ENCODE measurements around the gene NRDE2.
"Not testable (repeated sequence)": the region's sequence is repeated elsewhere in the genome, so short reads cannot be mapped to it uniquely, and the experiment has no call there.

Gene NRDE2

DNA sequence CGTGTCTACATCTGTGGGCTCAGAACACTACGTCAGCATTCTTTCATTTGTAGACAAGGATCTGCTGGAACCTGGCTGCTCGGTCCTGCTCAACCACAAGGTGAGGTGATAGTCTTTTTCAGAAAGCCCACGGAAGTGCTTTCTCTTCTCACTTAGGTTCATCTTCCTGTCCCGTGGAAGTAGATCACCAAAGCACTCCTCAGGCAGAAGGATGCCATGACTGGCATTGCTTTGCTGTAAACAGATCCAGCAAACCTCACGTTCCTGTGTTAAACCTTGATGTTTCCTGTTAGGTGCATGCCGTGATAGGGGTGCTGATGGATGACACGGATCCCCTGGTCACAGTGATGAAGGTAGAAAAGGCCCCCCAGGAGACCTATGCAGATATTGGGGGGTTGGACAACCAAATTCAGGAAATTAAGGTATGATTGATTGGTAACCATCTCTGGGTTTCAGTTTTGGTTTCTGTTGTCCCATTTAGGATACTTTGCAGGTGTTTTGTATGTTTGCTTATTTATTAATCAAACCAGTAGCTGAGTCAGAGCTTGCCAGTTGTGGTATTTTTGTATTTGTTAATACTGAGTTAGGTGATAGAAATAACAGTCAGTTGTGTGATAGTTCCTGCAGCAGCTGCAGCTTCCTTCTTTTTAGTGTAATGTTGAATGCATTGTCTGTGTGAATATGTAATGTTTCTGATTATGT lies 67.8 kb downstream of the NRDE2 start:
- 88% methylated on average over 7 of the region's 8 CpGs for WGBS
- H3K36me3 ChIP-seq (ENCODE audit: insufficient read depth, low read length), result peaks cover 95% of the 10 kb centered on the region
- no peaks in the 10 kb centered on the region for H3K4me1 ChIP-seq (ENCODE audit: insufficient read depth, low read length)
- no peaks in the 10 kb centered on the region; the same call in 1 of the 2 replicates for H3K9me3 ChIP-seq (ENCODE audit: insufficient read depth, low read depth, low read length)
- H3K27me3 ChIP-seq (ENCODE audit: insufficient read depth, low read length), result no peaks in the 10 kb centered on the region
- H3K9ac ChIP-seq (ENCODE audit: low read depth, low read length), result no peak overlapping the region
- no peak overlapping the region for H3K4me3 ChIP-seq (ENCODE audit: low read length)
- no peak overlapping the region for H3K27ac ChIP-seq (ENCODE audit: low read depth, low read length)

GRCh38 chr14:90256354-90257131 lies 75.2 kb downstream of the NRDE2 start, which contains the start of gene PSMC1:
PSMC1 (plus strand) TSS chr14:90256553; CDS start chr14:90256598, 45 bp downstream.
- no peaks in the 10 kb centered on the region; the same call in 1 of the 2 replicates for H3K9me3 ChIP-seq (ENCODE audit: insufficient read depth, low read depth, low read length)
- peaks cover 25% of the 10 kb centered on the region for H3K27me3 ChIP-seq (ENCODE audit: insufficient read depth, low read length)
- H3K9ac ChIP-seq (ENCODE audit: low read depth, low read length), result peak within 1 kb of the TSS; percentile 95
- H3K36me3 ChIP-seq (ENCODE audit: insufficient read depth, low read length), result peaks cover 33% of the 10 kb centered on the region
- H3K4me1 ChIP-seq (ENCODE audit: insufficient read depth, low read length), result peaks cover 7% of the 10 kb centered on the region; the same call in 1 of the 2 replicates
- H3K4me3 ChIP-seq (ENCODE audit: low read length), result peak within 1 kb of the TSS; percentile 86
- under 1% methylated on average over 51 of the region's 55 CpGs for WGBS
- H3K27ac ChIP-seq (ENCODE audit: low read depth, low read length), result peak within 1 kb of the TSS; percentile 82

GRCh38 chr14:90255871-90256270 lies 75.9 kb downstream of the NRDE2 start:
- WGBS, result 89% methylated on average over 1 of the region's 1 CpG
- Histone ChIP-seq H3K36me3 (ENCODE audit: insufficient read depth, low read length) (peaks cover 26% of the 10 kb centered on the region), H3K9ac (ENCODE audit: low read depth, low read length) (peak overlapping the region; percentile 95; the same call in 1 of the 2 replicates), H3K9me3 (ENCODE audit: insufficient read depth, low read depth, low read length) (no peaks in the 10 kb centered on the region), H3K4me1 (ENCODE audit: insufficient read depth, low read length) (peaks cover 7% of the 10 kb centered on the region; the same call in 1 of the 2 replicates), H3K27ac (ENCODE audit: low read depth, low read length) (no peak overlapping the region), H3K4me3 (ENCODE audit: low read length) (peak overlapping the region; percentile 86), H3K27me3 (ENCODE audit: insufficient read depth, low read length) (peaks cover 25% of the 10 kb centered on the region)

DNA sequence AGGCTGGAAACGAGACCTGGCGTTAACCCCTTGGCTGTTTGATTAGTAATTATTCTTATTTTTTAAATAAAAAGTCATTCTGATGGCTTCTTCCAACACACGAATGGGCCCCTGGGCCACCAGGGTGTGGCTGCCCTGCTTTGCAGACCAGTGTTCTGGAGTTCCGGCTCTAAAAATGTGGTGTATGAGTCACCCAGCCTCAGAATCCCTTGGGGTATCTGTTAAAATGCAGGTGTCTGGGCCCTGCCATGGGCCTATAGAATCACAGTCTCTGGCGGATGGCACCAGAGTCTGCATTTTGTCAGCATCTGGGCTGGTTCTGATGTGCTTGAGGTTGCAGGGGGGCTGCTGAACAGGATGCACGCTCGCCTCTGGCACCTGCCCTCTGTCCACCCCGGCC lies 77.9 kb downstream of the NRDE2 start:
- no peak overlapping the region for H3K27ac ChIP-seq (ENCODE audit: low read depth, low read length)
- peaks cover 7% of the 10 kb centered on the region for H3K36me3 ChIP-seq (ENCODE audit: insufficient read depth, low read length)
- no peak overlapping the region for H3K9ac ChIP-seq (ENCODE audit: low read depth, low read length)
- H3K4me1 ChIP-seq (ENCODE audit: insufficient read depth, low read length), result peaks cover 7% of the 10 kb centered on the region; the same call in 1 of the 2 replicates
- peaks cover 25% of the 10 kb centered on the region for H3K27me3 ChIP-seq (ENCODE audit: insufficient read depth, low read length)
- no peaks in the 10 kb centered on the region for H3K9me3 ChIP-seq (ENCODE audit: insufficient read depth, low read depth, low read length)
- 91% methylated on average over 6 of the region's 8 CpGs for WGBS
- H3K4me3 ChIP-seq (ENCODE audit: low read length), result no peak overlapping the region

DNA sequence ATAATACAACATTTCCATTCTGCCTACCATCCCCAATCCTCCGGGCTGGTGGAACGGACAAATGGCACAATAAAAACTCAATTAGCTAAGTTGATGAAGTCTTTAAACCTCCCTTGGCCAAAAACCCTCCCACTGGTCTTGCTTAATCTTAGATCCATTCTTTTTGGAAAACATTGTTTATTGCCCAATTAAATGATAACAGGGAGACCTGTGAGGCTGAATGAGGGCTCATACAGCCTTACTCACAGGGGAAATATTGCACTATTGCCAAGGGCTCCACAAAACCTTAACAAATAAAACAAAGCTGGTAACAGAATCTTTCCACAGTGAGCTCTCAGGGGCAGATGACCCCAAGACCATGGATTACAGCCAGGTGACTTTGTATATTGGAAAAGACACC lies 83.1 kb downstream of the NRDE2 start:
- 87% methylated on average over 2 of the region's 2 CpGs for WGBS
- H3K9ac ChIP-seq (ENCODE audit: low read depth, low read length), result no peak overlapping the region
- H3K4me3 ChIP-seq (ENCODE audit: low read length), result no peak overlapping the region
- no peak overlapping the region for H3K27ac ChIP-seq (ENCODE audit: low read depth, low read length)
- no peaks in the 10 kb centered on the region for H3K4me1 ChIP-seq (ENCODE audit: insufficient read depth, low read length)
- peaks cover 9% of the 10 kb centered on the region; the same call in 1 of the 2 replicates for H3K27me3 ChIP-seq (ENCODE audit: insufficient read depth, low read length)
- no peaks in the 10 kb centered on the region for H3K36me3 ChIP-seq (ENCODE audit: insufficient read depth, low read length)
- H3K9me3 ChIP-seq (ENCODE audit: insufficient read depth, low read depth, low read length), result no peaks in the 10 kb centered on the region

DNA sequence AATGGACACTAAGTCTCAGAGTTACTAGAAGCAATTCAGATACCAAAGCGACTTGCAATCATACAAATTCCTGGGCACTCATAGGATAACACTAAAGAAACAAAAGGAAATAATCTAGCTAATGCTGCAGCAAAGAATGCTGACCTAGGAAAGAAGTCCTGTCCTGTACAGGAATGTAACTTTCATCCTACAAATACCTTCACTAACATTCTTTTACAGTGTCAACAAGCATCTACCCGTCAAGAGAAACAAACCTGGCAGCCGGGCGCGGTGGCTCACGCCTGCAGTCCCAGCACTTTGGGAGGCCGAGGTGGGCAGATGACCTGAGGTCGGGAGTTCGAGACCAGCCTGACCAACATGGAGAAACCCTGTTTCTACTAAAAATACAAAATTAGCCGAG lies 84.3 kb downstream of the NRDE2 start:
- not testable (repeated sequence) for H3K27me3 ChIP-seq (ENCODE audit: insufficient read depth, low read length); H3K36me3 ChIP-seq (ENCODE audit: insufficient read depth, low read length); H3K4me1 ChIP-seq (ENCODE audit: insufficient read depth, low read length); H3K27ac ChIP-seq (ENCODE audit: low read depth, low read length); H3K9ac ChIP-seq (ENCODE audit: low read depth, low read length); H3K4me3 ChIP-seq (ENCODE audit: low read length); H3K9me3 ChIP-seq (ENCODE audit: insufficient read depth, low read depth, low read length)
- 90% methylated on average over 10 of the region's 10 CpGs for WGBS

DNA sequence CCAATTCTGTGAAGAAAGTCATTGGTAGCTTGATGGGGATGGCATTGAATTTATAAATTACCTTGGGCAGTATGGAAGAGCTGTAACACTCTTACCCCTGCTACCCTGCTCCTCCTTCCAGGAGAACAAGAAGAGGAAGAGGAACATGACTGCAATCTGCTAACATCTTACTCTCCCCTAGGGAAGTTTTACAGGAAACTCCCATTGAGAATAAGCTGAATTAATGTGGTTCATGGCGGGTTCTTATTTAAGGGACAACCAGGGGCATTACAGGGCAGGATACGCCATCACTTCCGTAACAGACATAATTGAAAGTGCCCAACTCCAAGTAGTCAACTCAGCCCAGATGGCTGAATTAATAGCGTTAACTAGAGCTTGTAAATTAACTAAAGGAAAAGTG lies 84.8 kb downstream of the NRDE2 start:
- whole genome bisulfite sequencing, result 95% methylated on average over 4 of the region's 4 CpGs
- no peak overlapping the region for H3K4me3 ChIP-seq (ENCODE audit: low read length)
- no peaks in the 10 kb centered on the region for H3K36me3 ChIP-seq (ENCODE audit: insufficient read depth, low read length)
- H3K4me1 ChIP-seq (ENCODE audit: insufficient read depth, low read length), result no peaks in the 10 kb centered on the region
- no peaks in the 10 kb centered on the region for H3K9me3 ChIP-seq (ENCODE audit: insufficient read depth, low read depth, low read length)
- H3K27ac ChIP-seq (ENCODE audit: low read depth, low read length), result no peak overlapping the region
- H3K27me3 ChIP-seq (ENCODE audit: insufficient read depth, low read length), result no peaks in the 10 kb centered on the region
- no peak overlapping the region for H3K9ac ChIP-seq (ENCODE audit: low read depth, low read length)

DNA sequence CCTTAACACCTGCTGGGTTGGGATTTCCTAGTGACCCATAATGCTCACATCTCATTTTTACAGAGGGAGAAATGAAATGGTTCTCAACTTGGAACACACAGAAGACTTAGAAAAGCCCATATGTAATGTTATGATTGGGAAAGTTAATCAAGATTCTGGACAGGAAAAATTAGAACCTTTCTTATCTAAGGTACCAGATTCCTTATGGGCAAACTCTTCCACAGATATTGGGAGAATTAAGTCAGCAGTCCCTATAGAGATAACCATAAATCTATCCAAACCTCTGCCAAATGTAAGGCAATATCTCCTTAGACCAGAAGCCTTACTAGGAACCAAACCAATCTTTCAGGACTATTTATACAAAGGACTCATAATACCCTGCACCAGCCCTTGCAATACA lies 89.3 kb downstream of the NRDE2 start:
- Histone ChIP-seq H3K27me3 (ENCODE audit: insufficient read depth, low read length) (no peaks in the 10 kb centered on the region), H3K9me3 (ENCODE audit: insufficient read depth, low read depth, low read length) (peaks cover 36% of the 10 kb centered on the region), H3K4me3 (ENCODE audit: low read length) (no peak overlapping the region), H3K9ac (ENCODE audit: low read depth, low read length) (no peak overlapping the region), H3K27ac (ENCODE audit: low read depth, low read length) (no peak overlapping the region), H3K4me1 (ENCODE audit: insufficient read depth, low read length) (no peaks in the 10 kb centered on the region), H3K36me3 (ENCODE audit: insufficient read depth, low read length) (no peaks in the 10 kb centered on the region)

- Histone ChIP-seq H3K4me3 (ENCODE audit: low read length) (no peak overlapping the region), H3K27me3 (ENCODE audit: insufficient read depth, low read length) (peaks cover 10% of the 10 kb centered on the region), H3K4me1 (ENCODE audit: insufficient read depth, low read length) (no peaks in the 10 kb centered on the region), H3K36me3 (ENCODE audit: insufficient read depth, low read length) (no peaks in the 10 kb centered on the region), H3K27ac (ENCODE audit: low read depth, low read length) (no peak overlapping the region), H3K9ac (ENCODE audit: low read depth, low read length) (no peak overlapping the region), H3K9me3 (ENCODE audit: insufficient read depth, low read depth, low read length) (peaks cover 41% of the 10 kb centered on the region)
- WGBS, result 80% methylated on average over 3 of the region's 3 CpGs
These were observed 92.6 kb downstream of the NRDE2 start for GRCh38 chr14:90239139-90239538.

GRCh38 chr14:90235179-90235976 lies 96.4 kb downstream of the NRDE2 start:
- 21% methylated on average over 25 of the region's 25 CpGs for WGBS
- H3K27me3 ChIP-seq (ENCODE audit: insufficient read depth, low read length), result peaks cover 18% of the 10 kb centered on the region
- H3K9me3 ChIP-seq (ENCODE audit: insufficient read depth, low read depth, low read length), result peaks cover 33% of the 10 kb centered on the region
- no peaks in the 10 kb centered on the region for H3K4me1 ChIP-seq (ENCODE audit: insufficient read depth, low read length)
- H3K4me3 ChIP-seq (ENCODE audit: low read length), result no peak overlapping the region
- no peaks in the 10 kb centered on the region for H3K36me3 ChIP-seq (ENCODE audit: insufficient read depth, low read length)
- H3K27ac ChIP-seq (ENCODE audit: low read depth, low read length), result no peak overlapping the region
- no peak overlapping the region for H3K9ac ChIP-seq (ENCODE audit: low read depth, low read length)

- not testable (repeated sequence) for H3K27ac ChIP-seq (ENCODE audit: low read depth, low read length); H3K4me1 ChIP-seq (ENCODE audit: insufficient read depth, low read length); H3K9me3 ChIP-seq (ENCODE audit: insufficient read depth, low read depth, low read length); H3K36me3 ChIP-seq (ENCODE audit: insufficient read depth, low read length); H3K4me3 ChIP-seq (ENCODE audit: low read length); H3K9ac ChIP-seq (ENCODE audit: low read depth, low read length)
- H3K27me3 ChIP-seq (ENCODE audit: insufficient read depth, low read length), result peaks cover 14% of the 10 kb centered on the region
- WGBS, result 100% methylated on average over 1 of the region's 1 CpG
These were observed 101.8 kb downstream of the NRDE2 start for GRCh38 chr14:90229942-90230341.

Measured in HUES64 (cell line).